Lung (tissue), 12 donors: Measurements from ENCODE around the gene CCND2. TPM values are rescaled to one million over a fixed set of nuclear protein-coding genes. Genes with fewer than 3 reads are reported as not detected.

Source experiments
- ATAC-seq: fragments of 200-7000 bp; cut with Tn5 transposase; one replicate; pipeline ENCODE4 v1.9.1; 2020; ENCODE audit warnings: moderate number of reproducible peaks; ENCODE audit not compliant: insufficient read depth, low FRiP score
- DNase-seq, 3 donors: peaks; one replicate each; pipeline ENCODE4 v3.0.0-alpha.2; 2013 to 2017
- H3K27ac ChIP-seq, 2 donors: one replicate each; pipeline ENCODE4 v1.5.1; 2013; ENCODE audit warnings: mild to moderate bottlenecking in 2 of 2, moderate library complexity in 2 of 2, control low read depth in 1 of 2, inconsistent platforms in 1 of 2, low read depth in 1 of 2, low read length in 1 of 2
- H3K27me3 ChIP-seq, 3 donors: one replicate each; pipeline ENCODE4 v1.5.1; 2013; ENCODE audit warnings: low read length in 2 of 3; ENCODE audit not compliant: control insufficient read depth in 3 of 3, insufficient read depth in 3 of 3
- H3K36me3 ChIP-seq, 4 donors: one replicate each; pipeline ENCODE4 v1.5.1; 2013; ENCODE audit warnings: low read length in 4 of 4, mild to moderate bottlenecking in 1 of 4, moderate library complexity in 1 of 4; ENCODE audit not compliant: control insufficient read depth in 4 of 4, insufficient read depth in 4 of 4
- H3K4me1 ChIP-seq, 5 donors: one replicate each; pipeline ENCODE4 v1.5.1; 2013; ENCODE audit warnings: low read length in 5 of 5, mild to moderate bottlenecking in 2 of 5, moderate library complexity in 1 of 5; ENCODE audit not compliant: control insufficient read depth in 5 of 5, insufficient read depth in 5 of 5
- H3K4me3 ChIP-seq: one replicate; pipeline ENCODE4 v1.5.1; 2013; ENCODE audit warnings: mild to moderate bottlenecking, control low read depth, moderate library complexity
- H3K9ac ChIP-seq, 2 donors: one replicate each; pipeline ENCODE4 v1.5.1; 2013; ENCODE audit warnings: low read length in 2 of 2, control low read depth in 1 of 2; ENCODE audit not compliant: insufficient read depth in 1 of 2
- H3K9me3 ChIP-seq, 4 donors: one replicate each; pipeline ENCODE4 v1.5.1; 2013; ENCODE audit warnings: low read length in 3 of 4, mild to moderate bottlenecking in 1 of 4, moderate library complexity in 1 of 4; ENCODE audit not compliant: control insufficient read depth in 4 of 4, insufficient read depth in 3 of 4
- CTCF ChIP-seq: IDR thresholded peaks from 2 replicates; pipeline ENCODE4 v1.5.1; 2012; ENCODE audit warnings: mild to moderate bottlenecking; ENCODE audit errors: control extremely low read depth, extremely low read depth
- WGBS, 2 donors: extraction: QIAGEN DNeasy Blood & Tissue Kit; methylation state at CpG; one replicate each; pipeline ENCODE4 v1.1.7; 2013; 5-methylcytosine and 5-hydroxymethylcytosine counted together
- polyA plus RNA-seq, 2 donors: library from polyadenylated mRNA; stranded (reverse); fragments of 200-250 nt; gene quantifications; one replicate each; pipeline ENCODE4 v1.2.1, GENCODE V29; 2013
- total RNA-seq, 2 donors: library from RNA; depleted of rRNA in 1 of 2; stranded (reverse); fragments of >200 nt in 1 of 2; gene quantifications; one replicate each; pipeline ENCODE4 v1.2.1, GENCODE V29; 2014 to 2021
- donor health status: control.
- donor health status: control.
- donor health status: Bipolar disorder and iron deficiency.
- donor health status: healthy.
- donor health status: DM: yes; HTN: yes; CAD: no.

The CCND2 gene
- total and polyA plus RNA-seq, 4 donors: 6.1 to 113 (median 51.7) TPM

GRCh38 chr12:4307593-4308333 is 34.2 kb downstream of the CCND2 start:
- H3K9ac ChIP-seq: peak overlapping the region in 1 of 2 donors; percentile 11
- TF ChIP-seq CTCF: peak; percentile 41
- H3K4me3 ChIP-seq: no peak overlapping the region
- no peaks in the 10 kb centered on the region for H3K9me3 ChIP-seq
- H3K4me1 ChIP-seq: peaks cover 0 to 14% (median 2%) of the 10 kb centered on the region in 5 donors
- ATAC-seq: peak; percentile 80
- H3K27ac ChIP-seq: no peak overlapping the region
- DNase-seq: peak; percentile 77 to 86 (median 82)
- peaks cover 2 to 24% (median 12%) of the 10 kb centered on the region in 4 donors for H3K36me3 ChIP-seq
- WGBS, 2 donors: 37 to 67% methylated on average over 25 of the region's 25 CpGs
- no peaks in the 10 kb centered on the region for H3K27me3 ChIP-seq

GRCh38 chr12:4308334-4308950 is 34.9 kb downstream of the CCND2 start:
- no peak for TF ChIP-seq CTCF
- Histone ChIP-seq H3K27me3 (no peaks in the 10 kb centered on the region), H3K9ac (no peak overlapping the region), H3K27ac (no peak overlapping the region), H3K4me1 (peaks cover 0 to 8% (median 2%) of the 10 kb centered on the region in 5 donors), H3K9me3 (no peaks in the 10 kb centered on the region), H3K36me3 (peaks cover 2 to 20% (median 11%) of the 10 kb centered on the region in 4 donors), H3K4me3 (no peak overlapping the region)
- DNase-seq (no peak), ATAC-seq (no peak)
- 84 to 88% methylated on average over 14 of the region's 14 CpGs for WGBS, 2 donors

GRCh38 chr12:4311776-4312175 is 38.2 kb downstream of the CCND2 start:
- Histone ChIP-seq H3K4me1 (peaks cover 0 to 8% (median 0%) of the 10 kb centered on the region in 5 donors), H3K9me3 (no peaks in the 10 kb centered on the region), H3K36me3 (peaks cover 0 to 3% (median 0%) of the 10 kb centered on the region in 4 donors), H3K9ac (no peak overlapping the region), H3K27me3 (no peaks in the 10 kb centered on the region), H3K4me3 (no peak overlapping the region), H3K27ac (no peak overlapping the region)
- ATAC-seq: no peak
- WGBS, 2 donors: 95 to 97% methylated on average over 5 of the region's 5 CpGs
- TF ChIP-seq CTCF: no peak
- DNase-seq: no peak
